H1 (cell line): Measurements from ENCODE around the gene ARL11. TPM values are rescaled to one million over a fixed set of nuclear protein-coding genes. Genes with fewer than 3 reads are reported as not detected.

Source experiments
- ASH2L ChIP-seq: fragments of 200-600, 300-600 bp; sonication (generic); IDR thresholded peaks from one replicate; pipeline ENCODE4 v1.7.1; 2017; ENCODE audit warnings: low read length
- BCL11A ChIP-seq, 2 experiments: IDR thresholded peaks; one replicate each; pipeline ENCODE4 v1.6.1; 2011; ENCODE audit warnings: low read depth in 2 of 2, low read length in 2 of 2, mild to moderate bottlenecking in 2 of 2
- CBX5 ChIP-seq: fragments of 300-800, 300-1000 bp; sonication (generic); IDR thresholded peaks from 2 replicates; pipeline ENCODE4 v1.7.1; 2016; ENCODE audit warnings: antibody characterized with exemption, low read length, low read depth
- CEBPB ChIP-seq: IDR thresholded peaks from 2 replicates; pipeline ENCODE4 v1.6.1; 2012; ENCODE audit warnings: low read depth, low read length
- CHD1 ChIP-seq: IDR thresholded peaks from 2 replicates; pipeline ENCODE4 v1.6.1; 2012; ENCODE audit warnings: low read depth, low read length, improper control_type of control experiment
- CTBP2 ChIP-seq: IDR thresholded peaks from 2 replicates; pipeline ENCODE4 v1.7.0; 2011; ENCODE audit warnings: borderline replicate concordance, mild to moderate bottlenecking, moderate library complexity, mixed read lengths, low read length; ENCODE audit not compliant: insufficient read depth, insufficient read length
- EGR1 ChIP-seq: IDR thresholded peaks from 2 replicates; pipeline ENCODE4 v1.6.1; 2011; ENCODE audit warnings: low read depth, low read length, borderline replicate concordance
- GABPA ChIP-seq: IDR thresholded peaks from 2 replicates; pipeline ENCODE4 v1.6.1; 2011; ENCODE audit warnings: mild to moderate bottlenecking, low read length, moderate library complexity, borderline replicate concordance; ENCODE audit not compliant: insufficient read depth
- MAFK ChIP-seq: IDR thresholded peaks from 2 replicates; pipeline ENCODE4 v1.6.1; 2012; ENCODE audit warnings: low read depth, mild to moderate bottlenecking, improper control_type of control experiment, low read length
- RAD21 ChIP-seq, 2 experiments: IDR thresholded peaks in 1 of 2; conservative IDR thresholded peaks in 1 of 2; 2 replicates each; pipeline ENCODE4 v1.6.1; 2011; ENCODE audit warnings: low read depth in 2 of 2, low read length in 2 of 2, improper control_type of control experiment in 1 of 2, inconsistent platforms in 1 of 2, mild to moderate bottlenecking in 1 of 2, moderate library complexity in 1 of 2
- RBBP5 ChIP-seq: IDR thresholded peaks from 2 replicates; pipeline ENCODE4 v1.7.1; 2012; ENCODE audit warnings: low read depth, mild to moderate bottlenecking, inconsistent platforms, low read length, moderate library complexity, borderline replicate concordance
- SAP30 ChIP-seq: fragments of 300-600 bp; sonication (generic); IDR thresholded peaks from 2 replicates; pipeline ENCODE4 v1.7.1; 2012; ENCODE audit warnings: low read length, moderate library complexity, mild to moderate bottlenecking, inconsistent platforms; ENCODE audit not compliant: insufficient read depth, insufficient replicate concordance
- SIX5 ChIP-seq: IDR thresholded peaks from 2 replicates; pipeline ENCODE4 v1.6.1; 2011; ENCODE audit warnings: mild to moderate bottlenecking, low read depth, low read length
- TAF7 ChIP-seq: optimal IDR thresholded peaks from 2 replicates; pipeline ENCODE3; 2011; ENCODE audit warnings: low read depth, mild to moderate bottlenecking, inconsistent platforms, low read length, moderate library complexity, borderline replicate concordance
- TCF12 ChIP-seq: IDR thresholded peaks from 2 replicates; pipeline ENCODE4 v1.6.1; 2011; ENCODE audit warnings: low read depth, mild to moderate bottlenecking, low read length
- ZNF274 ChIP-seq: IDR thresholded peaks from 2 replicates; pipeline ENCODE4 v1.7.0; 2012; ENCODE audit warnings: low read length, borderline replicate concordance; ENCODE audit errors: extremely low read depth
- polyA plus RNA-seq, 7 experiments: library from polyadenylated mRNA; depleted of rRNA in 3 of 7; stranded (reverse) in 5 of 7; unstranded in 2 of 7; fragments of >200 nt in 5 of 7; fragments of 200-250 nt in 2 of 7; gene quantifications; 1 replicate in 5 of 7; 2 replicates in 1 of 7; 4 replicates in 1 of 7; pipeline versions ENCODE4 v1.2.1 to v1.2.3, GENCODE V29; 2011 to 2013; ENCODE audit warnings: missing spikeins in 2 of 7, mixed read lengths in 2 of 7
- total RNA-seq: library from RNA; stranded (reverse); fragmentation: NEBNext Ultra II Directional; extraction: Animal tissue kit (Norgen Biotek cat#: 25700); gene quantifications from 2 replicates; pipeline ENCODE4 v1.2.1, GENCODE V29; 2021
- TF ChIP-seq, protein P1 (sequence below): IDR thresholded peaks from 2 replicates; pipeline ENCODE4 v1.6.1; 2011; ENCODE audit warnings: low read length, improper control_type of control experiment
- TF ChIP-seq, protein P2 (sequence below), 3 experiments: IDR thresholded peaks; 1 replicate in 2 of 3; 2 replicates in 1 of 3; pipeline versions ENCODE4 v1.5.1 to v1.6.1; 2011; ENCODE audit warnings: low read length in 3 of 3, mild to moderate bottlenecking in 3 of 3, inconsistent platforms in 2 of 3, low read depth in 1 of 3, moderate library complexity in 1 of 3; ENCODE audit not compliant: insufficient read depth in 1 of 3; ENCODE audit errors: control extremely low read depth in 1 of 3

ARL11 gene
- total and polyA plus RNA-seq, 2 of the 8 experiments (the other 6 are each of a cell fraction or from before 2014, with no cell fraction given) = 0.45 to 0.52 TPM

- TF ChIP-seq GABPA (no peak), CEBPB (no peak), CHD1 (no peak), ZNF274 (no peak), RAD21 (IDR thresholded peaks at IDR 0.05 in 1 of 2, conservative IDR thresholded peaks at IDR 0.05 in 1 of 2; ENCODE audit: low read depth in 2 of 2, low read length in 2 of 2) (no peak), TCF12 (no peak), CBX5 (no peak), TAF7 (no peak), ASH2L (peak; percentile 84), CTBP2 (no peak), BCL11A (IDR thresholded peaks at IDR 0.05; ENCODE audit: low read depth in 2 of 2, low read length in 2 of 2) (no peak), RBBP5 (peak; percentile 75; the same call in 1 of the 2 replicates), MAFK (no peak), SIX5 (no peak), SAP30 (no peak), EGR1 (no peak)
- TF ChIP-seq, protein P1, sequence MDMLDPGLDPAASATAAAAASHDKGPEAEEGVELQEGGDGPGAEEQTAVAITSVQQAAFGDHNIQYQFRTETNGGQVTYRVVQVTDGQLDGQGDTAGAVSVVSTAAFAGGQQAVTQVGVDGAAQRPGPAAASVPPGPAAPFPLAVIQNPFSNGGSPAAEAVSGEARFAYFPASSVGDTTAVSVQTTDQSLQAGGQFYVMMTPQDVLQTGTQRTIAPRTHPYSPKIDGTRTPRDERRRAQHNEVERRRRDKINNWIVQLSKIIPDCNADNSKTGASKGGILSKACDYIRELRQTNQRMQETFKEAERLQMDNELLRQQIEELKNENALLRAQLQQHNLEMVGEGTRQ = peak; percentile 99
- TF ChIP-seq, protein P2, sequence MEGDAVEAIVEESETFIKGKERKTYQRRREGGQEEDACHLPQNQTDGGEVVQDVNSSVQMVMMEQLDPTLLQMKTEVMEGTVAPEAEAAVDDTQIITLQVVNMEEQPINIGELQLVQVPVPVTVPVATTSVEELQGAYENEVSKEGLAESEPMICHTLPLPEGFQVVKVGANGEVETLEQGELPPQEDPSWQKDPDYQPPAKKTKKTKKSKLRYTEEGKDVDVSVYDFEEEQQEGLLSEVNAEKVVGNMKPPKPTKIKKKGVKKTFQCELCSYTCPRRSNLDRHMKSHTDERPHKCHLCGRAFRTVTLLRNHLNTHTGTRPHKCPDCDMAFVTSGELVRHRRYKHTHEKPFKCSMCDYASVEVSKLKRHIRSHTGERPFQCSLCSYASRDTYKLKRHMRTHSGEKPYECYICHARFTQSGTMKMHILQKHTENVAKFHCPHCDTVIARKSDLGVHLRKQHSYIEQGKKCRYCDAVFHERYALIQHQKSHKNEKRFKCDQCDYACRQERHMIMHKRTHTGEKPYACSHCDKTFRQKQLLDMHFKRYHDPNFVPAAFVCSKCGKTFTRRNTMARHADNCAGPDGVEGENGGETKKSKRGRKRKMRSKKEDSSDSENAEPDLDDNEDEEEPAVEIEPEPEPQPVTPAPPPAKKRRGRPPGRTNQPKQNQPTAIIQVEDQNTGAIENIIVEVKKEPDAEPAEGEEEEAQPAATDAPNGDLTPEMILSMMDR (IDR thresholded peaks at IDR 0.05; ENCODE audit: control extremely low read depth in 1 of 3, insufficient read depth in 1 of 3, low read depth in 1 of 3, low read length in 3 of 3) = no peak
Observed at GRCh38 chr13:49585220-49586157, 42.8 kb upstream of the ARL11 start, which contains the start of gene RCBTB1 (continued).
